Measurements from ENCODE around the gene ELL.

Gene ELL

DNA sequence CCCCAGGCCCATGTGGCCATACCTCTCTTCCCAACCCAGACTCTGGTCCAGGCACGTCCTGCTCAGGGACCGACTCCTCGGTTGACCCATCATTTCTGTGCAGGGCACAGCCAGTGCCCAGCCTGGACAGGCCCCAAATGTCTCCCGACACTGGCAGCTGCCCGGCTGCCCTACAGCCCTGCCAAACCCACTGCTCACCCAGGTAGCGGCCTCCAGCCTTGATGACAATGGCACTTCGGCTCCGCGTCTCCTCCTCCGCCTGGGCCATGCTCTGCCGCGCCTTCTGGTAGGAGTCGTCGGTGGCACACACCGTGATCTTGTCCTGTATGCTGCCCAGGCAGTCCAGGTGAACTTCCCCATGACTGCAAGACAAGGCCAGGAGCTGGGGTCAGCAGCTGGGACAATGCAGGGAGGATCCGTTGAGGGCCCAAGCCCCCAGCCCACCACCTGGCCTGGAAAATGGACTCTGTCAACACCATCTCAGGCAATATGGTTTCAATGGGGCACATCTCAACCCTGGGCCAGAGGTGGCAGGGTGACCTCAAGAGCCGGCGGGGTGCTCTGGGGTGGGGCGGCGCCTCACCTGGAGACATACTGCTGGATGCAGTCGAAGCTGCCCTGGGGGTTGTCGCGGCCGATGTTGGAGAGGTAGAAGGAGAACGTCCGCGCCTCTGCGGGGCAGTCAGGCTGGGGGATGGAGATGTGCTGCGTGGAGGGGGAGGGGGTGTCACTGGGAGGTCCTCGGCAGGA lies 56.5 kb downstream of the ELL start:
- no peaks in the 10 kb centered on the region for H3K27me3 Mint-ChIP-seq
- no peak overlapping the region for H3K4me3 Mint-ChIP-seq
- peaks cover 39% of the 10 kb centered on the region for H3K4me1 Mint-ChIP-seq
- H3K36me3 Mint-ChIP-seq (ENCODE audit: insufficient read depth) = peaks cover 28% of the 10 kb centered on the region
- peak overlapping the region; percentile 51 for H3K27ac Mint-ChIP-seq (ENCODE audit: low read depth)
- no peak for ATAC-seq (replicated peaks; ENCODE audit: extremely low read depth, poor library complexity, severe bottlenecking)
- no peak for DNase-seq (ENCODE audit: low spot score in 2 of 2)
- H3K9me3 Mint-ChIP-seq = no peaks in the 10 kb centered on the region

DNA sequence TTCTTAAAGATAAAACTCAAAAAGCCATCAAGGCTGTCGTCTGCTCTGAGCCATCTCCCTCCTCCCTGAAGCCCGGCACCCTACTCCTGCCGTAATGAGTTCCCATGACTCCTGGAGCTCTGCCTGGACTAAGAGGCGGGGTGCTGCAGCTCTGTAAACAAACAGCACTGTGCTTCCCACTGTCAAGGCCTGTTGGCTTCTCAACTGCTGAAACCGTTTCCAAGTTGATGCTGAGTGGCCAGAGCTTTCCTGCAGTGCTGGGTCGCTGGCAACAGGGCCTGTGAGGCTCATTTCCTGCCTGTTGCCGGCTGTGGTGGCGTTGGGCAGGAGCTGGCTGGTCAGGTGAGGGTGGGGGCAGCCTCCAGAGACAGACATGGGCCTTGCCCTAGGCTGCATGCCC lies 57.2 kb downstream of the ELL start:
- H3K27me3 Mint-ChIP-seq = no peaks in the 10 kb centered on the region
- ATAC-seq (replicated peaks; ENCODE audit: extremely low read depth, poor library complexity, severe bottlenecking) = no peak
- no peaks in the 10 kb centered on the region for H3K9me3 Mint-ChIP-seq
- H3K27ac Mint-ChIP-seq (ENCODE audit: low read depth) = no peak overlapping the region
- H3K4me1 Mint-ChIP-seq = peaks cover 35% of the 10 kb centered on the region
- no peak overlapping the region for H3K4me3 Mint-ChIP-seq
- H3K36me3 Mint-ChIP-seq (ENCODE audit: insufficient read depth) = peaks cover 25% of the 10 kb centered on the region
- DNase-seq (ENCODE audit: low spot score in 2 of 2) = no peak

DNA sequence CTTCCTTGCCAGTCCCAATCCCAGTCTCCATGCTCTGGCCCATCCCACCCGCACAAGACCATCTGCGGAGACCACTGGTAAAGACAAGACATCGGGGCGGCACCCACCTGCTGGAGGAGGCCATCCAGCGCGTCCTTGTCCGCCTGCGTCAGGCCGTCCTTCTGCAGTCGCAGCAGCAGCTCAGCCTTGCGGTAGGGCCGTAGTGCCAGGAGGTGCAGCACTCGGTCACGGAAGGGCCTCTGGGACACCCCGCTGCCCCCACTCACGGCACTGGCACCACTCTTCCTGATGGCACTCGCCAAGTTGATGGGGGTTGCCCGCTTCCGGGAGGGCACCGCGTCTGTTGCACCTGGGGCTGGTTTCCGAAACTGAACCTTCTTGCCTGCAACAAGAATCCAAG lies 60.4 kb downstream of the ELL start:
- Mint-ChIP-seq H3K9me3 (no peaks in the 10 kb centered on the region), H3K4me1 (peaks cover 24% of the 10 kb centered on the region), H3K4me3 (no peak overlapping the region), H3K36me3 (ENCODE audit: insufficient read depth) (peaks cover 47% of the 10 kb centered on the region), H3K27me3 (no peaks in the 10 kb centered on the region), H3K27ac (ENCODE audit: low read depth) (peak overlapping the region; percentile 76)
- DNase-seq (ENCODE audit: low spot score in 2 of 2) (no peak), ATAC-seq (replicated peaks; ENCODE audit: extremely low read depth, poor library complexity, severe bottlenecking) (no peak)

DNA sequence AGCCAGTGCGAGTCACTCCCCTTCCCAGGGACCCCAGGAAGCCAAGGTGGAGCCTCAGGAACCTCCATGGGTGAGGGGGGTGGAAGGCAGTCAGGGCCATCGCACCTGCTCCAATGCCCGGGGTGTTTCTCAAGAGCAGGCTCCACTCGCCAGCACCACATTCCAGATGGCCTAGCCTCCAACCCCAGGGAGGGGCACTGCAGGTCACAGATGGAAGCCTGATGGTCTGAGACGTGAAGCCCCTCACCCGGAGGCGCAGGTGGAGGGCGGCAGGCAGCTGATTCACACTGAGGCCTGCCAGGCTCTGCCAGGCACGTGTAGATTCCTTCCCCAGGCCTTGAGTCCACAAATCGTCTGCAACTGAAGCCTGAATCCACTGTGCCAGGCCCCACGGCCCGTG lies 61.0 kb downstream of the ELL start:
- Mint-ChIP-seq H3K4me3 (no peak overlapping the region), H3K27me3 (no peaks in the 10 kb centered on the region), H3K27ac (ENCODE audit: low read depth) (no peak overlapping the region), H3K4me1 (peaks cover 29% of the 10 kb centered on the region), H3K9me3 (no peaks in the 10 kb centered on the region), H3K36me3 (ENCODE audit: insufficient read depth) (peaks cover 49% of the 10 kb centered on the region)
- ATAC-seq (replicated peaks; ENCODE audit: extremely low read depth, poor library complexity, severe bottlenecking) (no peak), DNase-seq (ENCODE audit: low spot score in 2 of 2) (no peak)

DNA sequence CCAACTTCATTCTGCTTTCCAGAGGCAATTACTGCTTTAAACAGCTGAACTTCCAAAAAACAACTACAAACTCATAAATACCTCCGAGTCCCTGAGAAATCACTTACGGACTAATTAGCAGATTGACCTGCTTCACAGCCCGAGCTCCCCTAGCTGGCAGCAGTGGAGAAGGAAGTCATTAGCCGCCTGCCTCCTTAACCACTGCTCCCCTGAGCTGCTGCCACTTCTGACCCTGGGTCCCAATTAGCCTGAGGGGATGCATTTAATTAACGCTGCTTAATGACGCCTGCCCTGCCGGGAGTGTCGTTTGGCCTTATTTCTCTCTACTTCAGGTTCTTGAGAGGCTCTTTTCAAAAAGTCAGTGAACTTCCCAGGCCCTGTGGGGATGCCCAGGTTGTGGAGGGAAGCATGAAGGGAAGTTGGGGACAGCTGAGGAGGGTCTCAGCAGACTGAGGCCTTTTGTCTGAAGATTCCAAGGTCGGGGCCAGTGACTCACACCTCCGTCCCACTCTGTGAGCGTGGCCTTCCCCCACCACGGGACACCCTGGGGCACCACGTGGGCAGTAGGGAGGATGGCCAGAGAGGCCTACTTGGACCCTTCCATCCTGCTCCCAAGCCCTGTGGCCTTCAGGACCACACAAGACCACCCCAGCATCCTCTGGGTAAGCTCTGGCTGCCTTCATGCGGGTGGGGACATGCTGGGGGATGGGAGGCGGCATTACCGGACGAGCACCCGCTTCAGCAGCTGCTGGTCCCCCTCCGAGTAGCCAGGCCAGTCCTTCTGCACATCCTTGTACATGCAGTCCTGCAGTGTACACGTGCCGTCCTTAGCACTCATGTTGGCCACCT lies 64.2 kb downstream of the ELL start:
- ATAC-seq (replicated peaks; ENCODE audit: extremely low read depth, poor library complexity, severe bottlenecking) = no peak
- no peak for DNase-seq (ENCODE audit: low spot score in 2 of 2)
- no peaks in the 10 kb centered on the region for H3K27me3 Mint-ChIP-seq
- no peak overlapping the region for H3K27ac Mint-ChIP-seq (ENCODE audit: low read depth)
- no peak overlapping the region for H3K4me3 Mint-ChIP-seq
- peaks cover 40% of the 10 kb centered on the region for H3K36me3 Mint-ChIP-seq (ENCODE audit: insufficient read depth)
- no peaks in the 10 kb centered on the region for H3K9me3 Mint-ChIP-seq
- peaks cover 18% of the 10 kb centered on the region for H3K4me1 Mint-ChIP-seq

DNA sequence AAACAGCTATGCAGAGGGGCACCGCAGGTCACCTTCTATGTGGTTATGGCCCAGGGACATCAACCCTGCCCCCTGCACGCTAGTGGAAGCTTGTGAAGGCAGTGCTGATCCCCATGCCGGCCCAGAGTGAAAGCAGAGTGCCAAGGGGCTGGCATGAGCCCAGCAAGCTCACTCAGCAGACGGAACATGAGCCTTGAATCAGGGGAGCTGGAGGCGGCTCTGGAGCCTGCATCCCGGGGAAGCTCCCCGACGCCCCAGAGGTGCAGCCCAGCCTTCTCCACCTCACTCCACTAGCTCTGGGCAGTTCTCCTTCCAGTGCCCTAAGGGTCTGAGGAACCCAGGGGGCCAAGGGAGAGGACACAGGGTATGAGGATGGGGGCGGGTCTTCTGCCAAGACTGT lies 64.9 kb downstream of the ELL start:
- Mint-ChIP-seq H3K36me3 (ENCODE audit: insufficient read depth) (peaks cover 36% of the 10 kb centered on the region), H3K27me3 (no peaks in the 10 kb centered on the region)
- ATAC-seq (replicated peaks; ENCODE audit: extremely low read depth, poor library complexity, severe bottlenecking) = no peak

DNA sequence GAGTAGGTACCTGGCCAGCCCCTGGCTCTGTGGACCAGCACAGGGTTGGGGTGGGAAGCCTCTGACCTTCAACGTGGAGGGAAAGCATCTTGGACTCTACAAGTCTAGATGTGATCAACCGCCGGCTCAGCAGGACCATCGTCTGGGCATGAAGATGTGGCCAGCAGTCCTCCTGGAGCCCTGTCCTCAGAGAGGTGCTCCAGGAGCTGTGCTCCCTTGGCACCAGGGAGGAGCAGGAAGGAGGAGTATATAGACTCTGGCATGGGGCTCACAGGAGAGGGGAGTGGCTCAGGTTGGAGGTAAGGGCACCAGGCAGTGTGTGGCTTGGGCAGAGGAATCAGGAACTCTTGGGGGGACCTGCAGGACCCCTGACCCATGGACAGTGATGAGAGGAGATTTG lies 65.6 kb downstream of the ELL start:
- Mint-ChIP-seq H3K27me3 (no peaks in the 10 kb centered on the region), H3K36me3 (ENCODE audit: insufficient read depth) (peaks cover 34% of the 10 kb centered on the region), H3K4me3 (no peak overlapping the region), H3K9me3 (no peaks in the 10 kb centered on the region), H3K27ac (ENCODE audit: low read depth) (peak overlapping the region; percentile 82), H3K4me1 (peaks cover 11% of the 10 kb centered on the region)
- no peak for ATAC-seq (replicated peaks; ENCODE audit: extremely low read depth, poor library complexity, severe bottlenecking)
- DNase-seq (ENCODE audit: low spot score in 2 of 2) = no peak

More for the DNA sequence above, 64.9 kb downstream of the ELL start:
- H3K4me1 Mint-ChIP-seq = peaks cover 15% of the 10 kb centered on the region
- H3K4me3 Mint-ChIP-seq = no peak overlapping the region
- no peak for DNase-seq (ENCODE audit: low spot score in 2 of 2)
- no peaks in the 10 kb centered on the region for H3K9me3 Mint-ChIP-seq
- no peak overlapping the region for H3K27ac Mint-ChIP-seq (ENCODE audit: low read depth)

DNA sequence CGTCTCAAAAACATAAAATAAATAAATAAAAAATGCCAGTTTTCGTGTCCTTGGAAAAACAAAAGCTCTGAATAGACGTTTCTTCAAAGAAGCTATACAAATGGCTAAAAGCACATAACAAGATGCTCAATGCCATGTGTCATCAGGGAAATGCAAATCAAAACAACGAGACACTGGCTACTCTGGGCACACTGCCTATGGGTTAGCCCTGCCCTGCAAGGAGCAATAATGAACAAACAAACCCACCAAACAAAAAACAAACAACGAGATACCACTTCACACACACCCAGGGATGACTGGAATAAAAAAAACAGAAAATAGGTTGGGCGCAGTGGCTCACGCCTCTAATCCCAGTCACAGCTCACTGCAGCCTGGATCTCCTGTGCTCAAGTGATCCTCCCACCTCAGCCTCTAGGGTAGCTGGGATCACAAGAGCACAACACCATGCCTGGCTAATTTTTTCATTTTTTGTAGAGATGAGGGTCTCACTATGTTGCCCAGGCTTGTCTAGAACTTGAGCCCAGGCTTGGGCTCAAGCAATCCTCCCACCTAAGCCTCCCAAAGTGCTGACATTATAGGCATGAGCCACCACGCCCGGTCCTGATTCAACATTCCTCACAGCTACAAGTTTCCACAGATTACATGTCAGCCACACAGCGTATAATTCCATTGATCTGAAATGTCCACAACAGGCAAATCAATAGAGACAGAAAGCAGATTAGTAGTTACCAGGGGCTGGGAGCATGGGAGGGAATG lies 68.4 kb downstream of the ELL start:
- DNase-seq (ENCODE audit: low spot score in 2 of 2) (no peak), ATAC-seq (replicated peaks; ENCODE audit: extremely low read depth, poor library complexity, severe bottlenecking) (no peak)
- H3K36me3 Mint-ChIP-seq (ENCODE audit: insufficient read depth) = peaks cover 36% of the 10 kb centered on the region
- no peak overlapping the region for H3K27ac Mint-ChIP-seq (ENCODE audit: low read depth)
- H3K4me1 Mint-ChIP-seq = peaks cover 19% of the 10 kb centered on the region
- no peak overlapping the region for H3K4me3 Mint-ChIP-seq
- no peaks in the 10 kb centered on the region for H3K9me3 Mint-ChIP-seq
- H3K27me3 Mint-ChIP-seq = no peaks in the 10 kb centered on the region

DNA sequence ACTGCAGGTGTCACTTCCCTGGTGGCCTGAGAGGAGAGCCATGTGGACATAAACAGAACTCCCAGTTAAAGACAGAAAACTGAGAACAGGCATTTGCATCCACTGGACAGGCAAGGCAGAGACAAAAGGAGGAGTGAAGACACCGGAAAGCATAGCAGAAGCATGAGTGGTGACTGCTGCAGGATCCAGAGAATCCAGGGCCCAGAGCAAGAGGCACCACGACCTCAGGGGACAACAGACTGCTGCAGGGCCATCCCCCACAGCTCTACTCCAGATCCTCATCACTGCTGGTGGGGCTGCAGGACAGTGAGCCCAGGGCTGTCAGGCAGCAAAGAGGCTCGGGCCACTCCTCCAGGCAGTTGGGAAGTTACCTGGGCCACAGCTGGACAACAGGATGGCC lies 69.5 kb downstream of the ELL start:
- no peaks in the 10 kb centered on the region for H3K9me3 Mint-ChIP-seq
- no peak overlapping the region for H3K4me3 Mint-ChIP-seq
- no peak for ATAC-seq (replicated peaks; ENCODE audit: extremely low read depth, poor library complexity, severe bottlenecking)
- H3K27ac Mint-ChIP-seq (ENCODE audit: low read depth) = no peak overlapping the region
- no peaks in the 10 kb centered on the region for H3K27me3 Mint-ChIP-seq
- DNase-seq (ENCODE audit: low spot score in 2 of 2) = no peak
- H3K36me3 Mint-ChIP-seq (ENCODE audit: insufficient read depth) = peaks cover 31% of the 10 kb centered on the region
- peaks cover 19% of the 10 kb centered on the region for H3K4me1 Mint-ChIP-seq

DNA sequence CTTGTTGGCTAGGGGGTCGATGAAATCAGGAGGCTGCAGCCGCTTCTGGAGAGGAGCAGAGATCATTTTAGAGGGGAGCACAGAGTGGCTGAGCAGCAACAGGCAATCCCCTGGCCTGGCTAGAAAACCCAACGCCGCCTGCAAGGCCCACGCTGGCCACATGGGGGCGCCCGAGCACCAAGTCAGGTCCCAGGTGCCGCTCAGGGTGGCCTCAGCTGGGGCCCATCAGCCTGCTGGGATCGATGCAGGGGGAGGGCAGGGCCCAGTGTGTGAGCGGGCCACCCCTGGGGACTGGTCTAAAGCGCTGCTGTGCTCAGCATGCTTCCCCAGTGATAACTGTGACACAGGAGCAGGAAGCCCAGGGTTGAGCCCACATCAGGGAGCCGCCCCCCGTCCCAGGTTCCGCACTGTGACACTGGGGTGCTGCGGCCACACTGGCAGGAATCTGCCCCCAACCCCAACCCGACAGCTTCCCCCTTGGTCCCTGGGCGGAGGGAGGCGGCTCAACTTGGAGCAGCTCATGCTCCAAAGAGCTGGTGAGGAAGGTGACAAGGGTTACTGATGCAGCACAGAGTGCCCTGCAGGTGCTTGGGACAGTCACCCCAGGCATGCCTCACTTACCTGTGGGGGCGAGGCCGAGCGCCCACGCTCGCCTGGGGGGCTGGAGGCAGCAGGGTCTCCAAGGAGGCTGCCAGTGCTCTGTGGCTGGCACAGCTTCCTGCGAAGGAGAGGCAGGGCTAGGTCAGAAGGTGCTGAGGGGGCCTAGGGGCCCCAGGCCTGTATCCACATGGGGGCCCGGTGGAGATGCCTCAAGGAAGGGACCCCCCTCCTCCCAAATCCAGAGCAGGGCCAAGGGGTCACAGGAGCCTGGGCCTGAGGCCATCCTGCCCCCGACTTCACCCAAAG lies 70.7 kb downstream of the ELL start:
- Mint-ChIP-seq H3K9me3 (no peaks in the 10 kb centered on the region), H3K4me1 (peaks cover 10% of the 10 kb centered on the region), H3K27me3 (no peaks in the 10 kb centered on the region), H3K4me3 (no peak overlapping the region), H3K36me3 (ENCODE audit: insufficient read depth) (peaks cover 34% of the 10 kb centered on the region), H3K27ac (ENCODE audit: low read depth) (no peak overlapping the region)
- DNase-seq (ENCODE audit: low spot score in 2 of 2) (peak; percentile 83 to 93), ATAC-seq (replicated peaks; ENCODE audit: extremely low read depth, poor library complexity, severe bottlenecking) (peak; percentile 89)

DNA sequence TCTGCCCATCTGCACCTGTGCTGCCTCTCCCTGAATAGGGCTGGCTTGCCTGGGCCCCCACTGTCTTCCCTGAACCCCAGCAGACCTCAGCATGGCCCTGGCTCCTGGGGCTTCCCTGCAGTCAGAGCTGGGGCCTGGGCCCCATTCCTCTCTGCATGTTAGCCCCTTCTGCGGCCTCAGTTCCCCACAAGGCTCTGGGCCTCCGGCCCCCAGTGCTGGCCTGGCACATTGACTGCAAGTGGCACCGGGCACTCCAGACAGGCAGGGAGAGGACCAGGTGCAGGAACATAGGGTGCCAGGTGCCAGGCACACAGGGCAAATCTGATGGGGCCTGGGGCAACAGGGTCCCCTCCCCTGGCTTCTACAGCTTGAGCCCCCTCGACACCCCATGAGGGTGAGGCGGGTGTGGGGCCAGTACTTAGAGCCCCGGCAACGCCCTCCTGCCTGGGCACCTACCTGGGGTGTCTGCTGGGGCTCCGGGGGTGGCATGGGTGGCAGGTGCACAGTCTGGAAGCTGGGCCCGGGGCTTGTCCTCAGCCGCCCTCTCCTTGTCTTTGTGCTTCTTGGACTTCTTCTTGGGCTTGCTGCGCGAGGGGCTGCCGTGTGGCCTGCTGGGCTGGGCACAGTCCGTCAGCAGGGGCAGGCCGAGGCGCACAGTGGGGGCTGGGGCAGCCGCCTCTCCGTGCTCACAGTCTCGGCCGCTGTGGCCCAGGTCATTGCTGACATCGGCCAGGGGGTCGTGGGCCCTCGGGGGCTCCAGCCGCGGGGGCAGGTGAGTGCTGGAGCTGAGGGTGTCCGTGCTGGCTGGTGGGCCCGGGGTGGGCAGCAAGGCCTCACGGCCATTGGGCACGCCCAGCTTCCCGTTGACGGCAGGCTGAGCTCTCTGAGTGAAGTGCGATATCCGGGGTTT lies 71.6 kb downstream of the ELL start:
- no peaks in the 10 kb centered on the region for H3K27me3 Mint-ChIP-seq
- H3K36me3 Mint-ChIP-seq (ENCODE audit: insufficient read depth) = peaks cover 32% of the 10 kb centered on the region
- no peaks in the 10 kb centered on the region for H3K9me3 Mint-ChIP-seq
- peaks cover 8% of the 10 kb centered on the region for H3K4me1 Mint-ChIP-seq
- no peak overlapping the region for H3K27ac Mint-ChIP-seq (ENCODE audit: low read depth)
- ATAC-seq (replicated peaks; ENCODE audit: extremely low read depth, poor library complexity, severe bottlenecking) (no peak), DNase-seq (ENCODE audit: low spot score in 2 of 2) (no peak)
- H3K4me3 Mint-ChIP-seq = no peak overlapping the region
